T-helper 22 cell (primary cell): ENCODE measurements around the gene ERLEC1.
"Not testable (repeated sequence)": the region's sequence is repeated elsewhere in the genome, so short reads cannot be mapped to it uniquely, and the experiment has no call there.

Source experiments
- DNase-seq: peaks from one replicate; pipeline ENCODE4 v3.0.0-alpha.2; 2020; ENCODE audit warnings: low read depth

ERLEC1 gene

DNA sequence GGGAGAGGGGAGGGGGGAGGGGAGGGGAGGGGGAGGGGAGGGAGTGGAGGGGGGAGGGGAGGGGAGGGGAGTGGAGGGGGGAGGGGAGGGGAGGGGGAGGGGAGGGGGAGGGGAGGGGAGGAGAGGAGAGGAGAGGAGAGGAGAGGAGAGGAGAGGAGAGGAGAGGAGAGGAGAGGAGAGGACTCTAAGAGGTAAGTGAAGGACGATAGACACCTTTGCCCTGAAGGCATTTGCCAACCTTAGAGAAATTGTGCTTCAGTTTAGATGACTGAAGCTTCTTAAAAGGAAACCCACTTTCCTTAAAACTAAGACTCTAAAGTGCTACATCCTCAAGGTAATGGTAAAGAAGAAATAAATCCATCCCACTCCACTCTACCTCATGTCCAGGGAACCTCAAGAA, 53.7 kb downstream of the ERLEC1 start:
- DNase-seq = no peak

DNA sequence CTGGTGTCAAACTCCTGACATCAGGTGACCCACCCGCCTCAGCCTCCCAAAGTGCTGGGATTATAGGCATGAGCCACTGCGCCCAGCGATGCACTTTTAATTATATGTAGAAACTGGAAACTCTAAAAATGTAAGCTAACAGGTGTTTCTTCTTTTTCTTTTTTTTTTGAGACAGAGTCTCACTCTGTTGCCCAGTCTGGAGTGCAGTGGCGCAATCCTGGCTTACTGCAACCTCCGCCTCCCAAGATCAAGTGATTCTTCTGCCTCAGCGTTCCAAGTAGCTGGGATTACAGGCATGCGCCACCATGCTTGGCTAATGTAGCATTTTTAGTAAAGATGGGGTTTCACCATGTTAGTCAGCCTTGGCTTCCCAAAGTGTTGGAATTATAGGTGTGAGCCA, 54.8 kb downstream of the ERLEC1 start:
- DNase-seq = not testable (repeated sequence)

DNA sequence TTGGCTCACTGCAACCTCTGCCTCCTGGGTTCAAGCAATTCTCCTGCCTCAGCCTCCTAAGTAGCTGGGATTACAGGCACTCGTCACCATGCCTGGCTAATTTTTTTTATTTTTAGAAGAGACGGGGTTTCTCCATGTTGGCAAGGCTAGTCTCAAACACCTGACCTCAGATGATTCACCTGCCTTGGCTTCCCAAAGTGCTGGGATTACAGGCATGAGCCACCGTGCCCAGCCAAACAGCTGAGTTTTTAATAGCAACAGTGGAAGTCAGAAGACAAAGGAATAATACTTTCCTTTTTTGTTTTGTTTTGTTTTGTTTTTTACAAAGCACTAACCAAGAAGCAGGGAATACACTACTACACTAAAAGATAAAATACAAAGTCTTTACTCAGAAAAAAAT, 56.0 kb downstream of the ERLEC1 start:
- no peak for DNase-seq

DNA sequence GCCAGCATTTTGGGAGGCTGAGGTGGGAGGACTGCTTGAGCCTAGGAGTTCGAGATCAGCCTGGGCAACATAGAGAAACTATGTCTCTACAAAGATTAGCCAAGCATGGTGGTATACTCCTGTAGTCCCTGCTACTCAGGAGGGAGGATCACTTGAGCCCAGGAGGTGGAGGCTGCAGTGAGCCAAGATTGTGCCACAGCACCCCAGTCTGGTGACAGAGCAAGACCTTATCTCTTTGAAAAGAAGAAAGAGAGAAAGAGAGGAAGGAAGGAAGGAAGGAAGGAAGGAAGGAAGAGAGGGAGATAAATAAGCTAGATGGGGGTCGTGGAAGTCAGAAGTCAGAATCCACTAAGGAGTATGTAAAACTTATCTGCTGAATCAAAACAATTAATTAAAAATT, 56.8 kb downstream of the ERLEC1 start:
- no peak for DNase-seq

DNA sequence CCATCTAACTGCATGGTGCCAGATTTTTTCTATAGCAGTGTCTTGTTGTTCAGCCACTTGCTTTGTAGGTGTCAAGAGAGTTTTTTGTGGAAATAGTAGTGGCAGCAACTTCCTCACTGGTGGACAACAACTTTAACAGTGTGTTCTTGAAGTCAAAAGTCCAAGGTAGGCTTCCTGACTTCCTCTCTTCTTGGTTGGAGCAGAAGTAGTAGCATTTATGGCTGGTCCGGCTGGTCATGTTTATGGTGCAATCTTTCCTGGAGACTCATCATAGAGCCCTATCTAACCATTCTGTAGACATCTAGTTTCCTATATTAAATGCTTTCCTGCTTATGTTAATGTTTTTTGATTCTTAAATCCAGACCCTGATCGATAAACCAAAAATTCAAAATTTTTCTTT, 61.2 kb downstream of the ERLEC1 start:
- DNase-seq = no peak

DNA sequence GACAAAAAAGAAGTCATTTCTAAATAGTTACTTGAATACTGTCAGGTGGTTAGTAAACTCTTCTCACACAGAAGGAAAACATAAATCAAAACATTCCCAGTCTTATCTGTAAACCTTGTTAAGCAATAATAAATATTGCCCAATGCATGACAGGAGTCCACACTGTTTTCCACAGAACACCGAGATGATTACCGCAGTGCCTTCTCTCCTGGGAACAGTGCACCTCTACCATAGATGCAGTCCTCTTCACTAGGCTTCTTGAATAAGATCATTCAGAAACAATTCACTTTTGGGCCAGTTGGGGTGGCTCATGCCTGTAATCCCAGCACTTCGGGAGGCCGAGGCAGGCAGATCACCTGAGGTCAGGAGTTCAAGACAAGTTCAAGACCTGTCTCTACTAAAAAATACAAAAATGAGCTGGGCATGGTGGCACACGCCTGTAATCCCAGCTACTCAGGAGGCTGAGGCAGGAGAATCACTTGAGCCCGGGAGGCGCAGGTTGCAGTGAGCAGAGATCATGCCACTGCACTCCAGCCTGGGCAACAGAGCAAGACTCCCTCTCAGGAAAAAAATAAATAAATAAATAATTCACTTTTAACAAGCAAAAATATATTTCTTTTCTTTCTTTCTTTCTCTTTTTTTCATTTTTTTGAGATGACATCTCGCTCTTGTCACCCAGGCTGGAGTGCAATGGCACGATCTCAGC, 64.4 kb downstream of the ERLEC1 start:
- not testable (repeated sequence) for DNase-seq

DNA sequence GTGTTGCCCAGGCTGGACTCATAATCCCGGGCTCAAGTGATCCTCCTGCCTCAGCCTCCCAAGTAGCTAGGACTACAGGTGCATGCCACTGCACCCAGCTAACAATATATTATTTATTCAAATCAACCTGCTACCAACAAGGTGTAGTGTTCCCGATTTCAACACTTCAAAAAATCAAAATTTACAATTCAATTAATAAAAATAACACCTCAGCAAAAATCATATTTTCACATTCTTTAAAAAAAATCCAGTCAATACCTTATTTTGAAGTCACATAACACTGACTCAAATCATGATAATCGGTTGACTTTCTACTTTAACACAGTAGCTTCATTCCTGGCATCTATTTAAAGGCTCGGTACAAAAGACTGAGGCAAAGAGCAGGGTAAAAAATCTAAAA, 65.7 kb downstream of the ERLEC1 start:
- no peak for DNase-seq

DNA sequence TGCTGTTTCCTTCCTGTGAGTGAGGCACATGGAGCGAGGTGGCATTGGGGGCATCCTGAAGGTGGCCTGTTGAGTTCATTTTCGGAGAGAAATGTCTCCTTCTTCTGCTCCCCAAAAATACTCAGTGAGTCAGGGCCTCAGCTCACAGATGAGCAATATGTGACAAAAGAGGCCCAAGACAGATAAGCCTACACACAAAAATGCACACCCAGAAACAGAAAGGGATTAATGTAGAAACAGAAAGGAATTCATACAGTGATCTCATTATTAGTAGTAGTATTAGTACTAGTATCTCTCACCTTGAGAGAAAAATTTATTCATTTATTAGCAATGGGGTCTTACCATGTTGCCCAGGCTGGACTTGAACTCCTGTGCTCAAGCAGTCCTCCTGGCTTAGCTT, 67.8 kb downstream of the ERLEC1 start:
- DNase-seq = no peak

DNA sequence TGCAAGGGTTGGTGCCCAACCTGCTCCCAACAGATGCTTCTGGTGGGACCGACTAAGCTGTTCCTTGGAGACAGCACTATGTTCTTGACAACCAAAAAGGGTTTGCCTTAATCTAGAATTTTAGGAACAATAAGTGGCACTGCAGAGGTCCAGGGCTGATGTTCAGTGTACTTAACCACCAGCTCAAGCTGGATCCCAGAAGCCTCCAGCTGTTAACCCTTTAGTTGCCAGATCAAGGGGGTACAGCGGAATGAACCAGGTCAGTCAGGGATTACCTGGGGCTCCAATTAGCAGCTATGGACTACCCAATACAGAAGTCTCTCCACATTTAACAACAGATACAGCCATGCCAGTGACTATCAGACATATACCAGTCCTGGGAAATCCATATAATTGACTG, 69.4 kb downstream of the ERLEC1 start:
- DNase-seq = no peak

DNA sequence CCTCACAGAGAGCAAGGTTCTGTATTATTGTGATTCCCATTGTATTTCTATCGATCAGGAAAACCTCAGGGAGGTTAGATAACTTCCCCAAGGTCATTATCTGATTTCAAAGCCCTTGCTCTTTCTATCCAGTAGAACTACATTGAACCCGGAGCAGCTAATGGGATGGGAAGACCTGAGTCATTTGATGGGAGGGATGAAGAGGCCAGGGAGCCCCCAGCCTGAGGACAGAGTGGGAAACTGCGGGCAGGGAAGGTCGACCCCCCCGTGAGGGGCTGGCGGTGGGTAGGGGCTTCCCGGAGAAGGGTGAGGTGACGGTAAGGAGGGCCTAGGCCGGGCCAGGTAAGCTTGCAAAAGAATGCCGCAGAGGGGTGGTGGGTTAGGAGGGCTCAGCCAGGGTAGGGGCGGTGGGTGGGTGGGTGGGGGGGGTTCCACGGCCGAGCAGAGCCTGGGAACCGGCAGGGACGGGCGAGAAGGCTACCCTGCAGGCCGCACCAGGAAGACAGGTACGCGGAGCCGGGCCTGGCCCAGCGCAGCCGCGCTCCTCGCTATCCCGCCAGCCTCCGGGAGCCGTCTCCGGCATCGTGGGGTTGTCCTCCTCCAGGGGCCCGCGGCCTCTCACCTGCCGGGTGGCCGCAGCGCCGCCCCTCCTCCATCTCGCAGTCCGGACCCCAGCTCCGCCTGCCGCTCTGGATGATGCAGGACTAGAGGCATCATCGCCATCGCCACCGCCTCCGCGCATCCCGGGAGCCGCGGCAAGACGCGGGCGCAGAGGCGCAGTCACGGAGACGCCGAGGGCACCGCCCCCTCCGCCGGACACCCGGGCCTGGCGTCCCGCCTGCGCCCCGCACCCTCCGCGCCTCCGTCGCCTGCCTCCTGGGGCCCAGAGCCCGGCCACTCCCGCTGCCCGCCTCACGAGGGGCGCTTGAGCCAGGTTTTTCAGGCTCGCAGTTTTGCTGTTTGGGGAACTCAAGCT, 72.7 kb downstream of the ERLEC1 start, which contains the start of gene GPR75:
Gene GPR75, minus strand, starts transcription at position 762 of the 976 bp plus-strand sequence. CDS start 5,211 bp downstream, outside the sequence.
- no peak for DNase-seq

DNA sequence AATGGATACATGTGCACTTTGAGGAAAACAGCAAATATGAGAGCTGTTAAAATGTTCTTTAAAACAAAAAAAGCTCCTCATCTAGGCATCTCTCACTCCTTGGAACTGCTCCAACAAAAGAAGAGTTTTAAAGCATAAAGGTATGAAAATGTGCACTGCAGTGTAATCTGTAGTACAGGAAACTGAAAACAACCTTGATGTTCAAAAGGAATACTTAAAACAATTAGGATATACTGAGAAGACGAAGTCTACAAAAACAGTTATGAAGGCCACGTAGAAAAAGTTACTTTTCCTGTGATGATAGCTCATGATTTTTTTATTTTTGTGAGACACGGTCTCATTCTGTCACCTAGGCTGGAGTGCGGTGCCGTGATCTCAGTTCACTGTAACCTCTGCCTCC, 75.0 kb downstream of the ERLEC1 start:
- no peak for DNase-seq

DNA sequence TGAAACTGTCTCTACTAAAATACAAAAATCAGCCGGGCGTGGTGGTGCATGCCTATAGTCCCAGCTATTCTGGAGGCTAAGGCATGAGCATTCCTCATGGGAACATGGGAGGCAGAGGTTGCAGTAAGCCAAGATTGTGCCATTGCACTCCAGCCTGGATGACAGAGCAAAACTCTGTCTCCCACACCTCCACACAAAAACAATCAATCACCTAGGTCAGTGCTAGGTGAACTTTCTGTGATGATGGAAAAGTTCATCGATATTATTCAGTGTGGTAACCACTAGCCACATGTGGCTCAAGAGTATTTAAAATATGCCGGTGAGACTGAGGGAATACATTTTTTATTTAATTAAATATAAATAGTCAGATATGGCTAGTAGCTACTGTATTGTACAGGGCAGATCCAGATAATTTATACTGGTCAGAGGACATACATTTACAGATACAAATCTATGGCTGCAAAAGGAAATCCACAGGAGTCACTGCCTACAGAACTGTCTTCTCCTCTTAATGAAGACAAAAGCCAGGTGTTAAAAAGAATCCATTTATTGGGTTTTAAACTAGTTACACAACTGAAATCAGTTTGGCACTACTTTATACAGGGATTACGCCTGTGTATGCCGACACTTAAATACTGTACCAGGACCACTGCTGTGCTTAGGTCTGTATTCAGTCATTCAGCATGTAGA, 76.8 kb downstream of the ERLEC1 start:
- DNase-seq = no peak

DNA sequence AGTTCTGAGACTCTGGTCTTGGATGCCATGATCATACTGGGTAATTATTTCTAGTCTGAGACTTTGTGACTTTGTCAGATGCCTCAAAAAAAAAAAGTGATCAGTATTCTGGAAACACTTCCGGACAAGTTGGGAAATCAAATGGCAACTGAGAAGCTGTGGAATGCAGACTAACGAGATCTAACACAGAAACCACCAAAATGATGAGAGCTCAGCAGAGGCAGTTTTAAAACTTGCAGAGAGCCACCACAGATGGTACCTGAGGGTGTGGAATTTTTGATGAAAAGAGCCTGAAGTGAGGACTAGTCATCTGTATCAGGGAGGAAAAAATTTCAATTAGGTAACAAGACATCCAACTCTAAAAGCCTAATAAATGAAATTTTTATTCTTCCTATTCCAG, 78.4 kb downstream of the ERLEC1 start:
- DNase-seq = no peak

DNA sequence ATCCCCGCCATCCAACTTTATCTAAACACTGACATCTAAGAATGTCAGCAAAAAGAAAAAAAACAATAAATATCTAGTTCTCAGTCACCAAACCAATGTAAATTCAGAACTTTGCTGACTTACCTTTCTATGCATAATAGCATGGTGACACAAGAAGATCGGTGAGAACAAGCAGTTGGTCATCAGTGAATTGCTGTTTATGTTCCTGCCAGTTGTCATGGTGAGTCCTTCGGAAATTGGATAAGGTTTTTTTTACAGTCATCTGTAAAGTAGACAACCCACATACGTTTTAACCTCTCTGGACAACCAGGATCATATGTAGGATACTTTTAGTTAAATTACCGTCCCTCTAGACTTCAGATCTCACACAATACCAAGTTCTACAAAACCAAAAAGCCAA, 79.1 kb downstream of the ERLEC1 start:
- DNase-seq = no peak

DNA sequence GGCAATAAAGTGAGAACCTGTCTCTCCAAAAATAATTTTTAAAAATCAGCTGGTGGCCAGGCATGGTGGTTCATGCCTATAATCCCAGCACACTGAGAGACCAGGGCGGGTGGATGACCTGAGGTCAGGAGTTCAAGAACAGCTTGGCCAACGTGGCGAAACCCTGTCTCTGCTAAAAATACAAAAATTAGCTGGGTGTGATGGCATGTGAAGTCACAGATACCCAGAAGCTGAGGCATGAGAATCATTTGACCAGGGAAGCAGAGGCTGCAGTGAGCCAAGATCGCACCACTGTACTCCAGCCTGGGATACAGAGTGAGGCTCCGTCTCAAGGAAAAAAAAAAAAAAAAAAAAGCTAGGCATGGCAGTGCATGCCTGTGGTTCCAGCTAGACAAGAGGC, 80.3 kb downstream of the ERLEC1 start:
- no peak for DNase-seq

DNA sequence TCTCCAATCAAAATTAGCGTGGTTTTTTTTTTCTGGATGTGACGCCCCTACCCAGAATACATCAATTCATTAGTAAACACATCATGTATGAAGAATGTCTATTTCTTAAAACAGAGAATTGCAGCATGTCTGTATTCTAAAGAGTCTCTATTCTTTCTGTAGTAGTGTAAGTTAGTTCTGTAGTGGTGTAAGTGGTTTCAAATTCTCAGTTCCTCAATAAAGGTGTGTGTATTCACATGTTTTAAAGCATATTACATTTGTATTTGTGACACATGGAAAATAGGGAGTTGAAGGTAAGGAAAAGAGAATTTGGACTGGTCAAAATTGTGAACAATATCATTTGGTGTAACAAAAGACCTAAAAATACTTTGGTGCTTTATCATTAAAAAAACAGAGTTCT, 80.9 kb downstream of the ERLEC1 start:
- no peak for DNase-seq
